Skeletal muscle tissue (tissue), 5 donors: Measurements from ENCODE around the gene NDUFB7. TPM values are rescaled to one million over a fixed set of nuclear protein-coding genes. Genes with fewer than 3 reads are reported as not detected.

Source experiments
- H3K27ac ChIP-seq: one replicate; pipeline ENCODE4 v1.7.0; 2013; ENCODE audit warnings: mild to moderate bottlenecking, low read depth, low read length, inconsistent platforms
- H3K27me3 ChIP-seq, 3 donors: one replicate each; pipeline ENCODE4 v1.7.0; 2013; ENCODE audit warnings: low read length in 3 of 3; ENCODE audit not compliant: control insufficient read depth in 3 of 3, insufficient read depth in 3 of 3
- H3K36me3 ChIP-seq, 3 donors: one replicate each; pipeline ENCODE4 v1.7.0; 2013; ENCODE audit warnings: low read length in 3 of 3; ENCODE audit not compliant: control insufficient read depth in 3 of 3, insufficient read depth in 3 of 3
- H3K4me1 ChIP-seq, 3 donors: one replicate each; pipeline ENCODE4 v1.7.0; 2013; ENCODE audit warnings: low read length in 3 of 3, mild to moderate bottlenecking in 3 of 3; ENCODE audit not compliant: control insufficient read depth in 3 of 3, insufficient read depth in 3 of 3
- H3K4me3 ChIP-seq, 3 donors: one replicate each; pipeline ENCODE4 v1.7.0; 2013; ENCODE audit warnings: low read length in 3 of 3
- H3K9ac ChIP-seq, 3 donors: one replicate each; pipeline ENCODE4 v1.7.0; 2013; ENCODE audit warnings: low read length in 3 of 3, mild to moderate bottlenecking in 3 of 3, moderate library complexity in 2 of 3, low read depth in 1 of 3
- H3K9me3 ChIP-seq, 3 donors: one replicate each; pipeline ENCODE4 v1.7.0; 2013; ENCODE audit warnings: low read length in 3 of 3; ENCODE audit not compliant: control insufficient read depth in 3 of 3
- small RNA-seq: library from RNA; depleted of rRNA; stranded (forward); fragments of <200 nt; gene quantifications from one replicate; pipeline ENCODE3, GENCODE V24; 2014
- total RNA-seq: library from RNA; depleted of rRNA; stranded (reverse); fragments of >200 nt; gene quantifications from one replicate; pipeline ENCODE4 v1.2.3, GENCODE V29; 2014
- donor health status: Osteomylitis.

The NDUFB7 gene
- total RNA-seq, 1 donor from 2014 or later: 525 TPM

- Histone ChIP-seq H3K27me3 (no peaks in the 10 kb centered on the region), H3K4me1 (peaks cover 40 to 52% (median 50%) of the 10 kb centered on the region in 3 donors), H3K9me3 (no peaks in the 10 kb centered on the region), H3K27ac (peak overlapping the region; percentile 99), H3K36me3 (peaks cover 25 to 31% (median 31%) of the 10 kb centered on the region in 3 donors), H3K4me3 (peak overlapping the region; percentile 79 to 96 (median 95)), H3K9ac (peak overlapping the region; percentile 80 to 100 (median 99))
These were observed 55.0 kb downstream of the NDUFB7 start for GRCh38 chr19:14516746-14517438.

Small RNAs within 50 kb of the gene (small RNA-seq; reads per million reads assigned to genes)
- not detected for gene RN7SL842P

Other genes with a start within 250 kb of the NDUFB7 start
- 32.4 TPM for gene ADGRE5, start 190.6 kb downstream of the NDUFB7 start, total RNA-seq
- gene DDX39A, start 152.7 kb downstream of the NDUFB7 start, total RNA-seq: 24.5 TPM
- 57.9 TPM for gene PKN1, start 138.8 kb downstream of the NDUFB7 start, total RNA-seq
- gene PTGER1, start 96.7 kb downstream of the NDUFB7 start, total RNA-seq: not detected
- 41.8 TPM for gene GIPC1, start 75.9 kb downstream of the NDUFB7 start, total RNA-seq
- 39.1 TPM for gene DNAJB1, start 53.7 kb downstream of the NDUFB7 start, total RNA-seq
- 83.0 TPM for gene TECR, start 42.5 kb downstream of the NDUFB7 start, total RNA-seq
- gene CLEC17A, start 11.0 kb upstream of the NDUFB7 start, total RNA-seq: 0.52 TPM
- not detected for gene ADGRE3, start 102.8 kb upstream of the NDUFB7 start, total RNA-seq
- 12.0 TPM for gene ZNF333, start 118.0 kb upstream of the NDUFB7 start, total RNA-seq
- under 0.01 TPM for gene ADGRE2, start 206.5 kb upstream of the NDUFB7 start, total RNA-seq